Activated CD8-positive, alpha-beta memory T cell treated with anti-CD3 and anti-CD28 coated beads, Interleukin-2, amount 50 U/mL, for 48 hours (primary cell): Measurements from ENCODE around the gene ATP5F1C.

Experiments
- DNase-seq: peaks from one replicate; pipeline ENCODE4 v3.0.0-alpha.2; 2020

The ATP5F1C gene

DNA sequence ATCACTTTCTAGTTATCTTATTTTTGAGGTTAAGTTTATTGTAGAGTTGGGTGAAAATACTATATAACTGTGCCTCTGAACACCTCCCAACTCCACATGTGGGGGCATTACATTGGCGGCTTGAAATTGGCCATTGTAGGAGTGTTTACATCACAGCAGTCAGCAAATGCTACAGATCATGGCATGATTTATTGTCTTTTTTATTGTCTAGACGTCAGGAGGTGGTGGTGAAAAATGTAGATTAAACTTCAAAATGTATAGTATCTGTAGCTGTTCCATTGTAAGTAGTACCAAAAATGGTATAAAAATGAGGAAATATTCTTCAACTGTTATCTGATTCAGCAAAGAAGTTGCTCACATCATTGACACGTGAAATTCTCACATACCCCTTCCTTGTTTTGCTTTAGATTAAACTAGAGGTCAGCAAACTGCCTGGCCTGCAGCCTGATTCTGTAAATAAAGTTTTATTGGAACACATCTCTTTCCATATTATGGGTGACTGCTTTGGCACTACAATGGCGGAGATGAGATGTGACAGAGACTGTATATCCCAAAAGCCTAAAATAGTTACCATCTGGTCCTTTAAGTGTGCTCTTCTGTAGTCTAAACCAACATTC is 65.4 kb downstream of the ATP5F1C start:
- no peak for DNase-seq

- no peak for DNase-seq
These were observed 65.9 kb downstream of the ATP5F1C start for GRCh38 chr10:7853890-7854289.

- DNase-seq, result no peak
These were observed 67.2 kb downstream of the ATP5F1C start for GRCh38 chr10:7855205-7855604.

GRCh38 chr10:7856678-7857077 is 68.7 kb downstream of the ATP5F1C start:
- no peak for DNase-seq

DNA sequence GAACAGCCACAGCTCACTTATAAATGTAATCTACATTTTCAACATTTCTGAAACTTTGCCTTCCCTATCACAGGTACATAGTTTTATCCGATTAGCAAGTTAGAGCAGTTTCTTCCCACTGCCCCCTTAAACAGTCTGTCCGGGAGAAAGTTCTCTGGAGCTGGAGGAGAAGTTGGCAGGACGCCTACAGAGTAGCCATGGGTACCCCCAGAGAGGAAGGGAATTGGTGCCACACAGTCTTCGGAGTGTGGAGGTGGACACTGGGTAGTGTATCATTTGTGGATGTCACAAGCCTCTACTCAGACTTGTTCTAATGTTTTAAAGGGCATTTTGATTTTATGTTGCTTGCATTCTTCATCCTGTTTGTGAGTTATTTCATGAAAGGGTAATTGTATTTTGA is 69.3 kb downstream of the ATP5F1C start:
- no peak for DNase-seq
